GM12878 (cell line): ENCODE data around the gene EFCAB11. TPM values are rescaled to one million over a fixed set of nuclear protein-coding genes. Genes with fewer than 3 reads are reported as not detected.

Experiments used
- ATAC-seq: fragments of 200-7000 bp; cut with Tn5 transposase; 3 replicates; pipeline ENCODE4 v1.9.1; 2020; ENCODE audit warnings: mild to moderate bottlenecking, moderate library complexity
- BruUV-seq: library from RNA; stranded (reverse); fragments of 400-500 nt; replicated peaks from 2 replicates; lab custom pipeline; 2021; lab: Mats Ljungman, UMichigan
- CTCF ChIA-PET: fragments of 300-600 bp; sonication (Branson Sonifier 250); formaldehyde crosslinking; extraction: SDS; loops from one replicate; lab custom pipeline; 2021; ENCODE audit warnings: inconsistent platforms; lab: Yijun Ruan, JAX
- POLR2A ChIA-PET: fragments of 350-600 bp; formaldehyde crosslinking; extraction: SDS; loops from one replicate; lab custom pipeline; 2021; ENCODE audit warnings: inconsistent platforms; lab: Charles Lee
- RAD21 ChIA-PET: fragments of 300-600 bp; sonication (Branson Sonifier 250); formaldehyde crosslinking; loops from one replicate; lab custom pipeline; 2023; ENCODE audit warnings: antibody characterized with exemption; ENCODE audit not compliant: unreplicated experiment; lab: Charles Lee
- SMC1A ChIA-PET: fragments of 300-600 bp; sonication (Branson Sonifier 250); formaldehyde crosslinking; loops from one replicate; lab custom pipeline; 2023; ENCODE audit not compliant: unreplicated experiment, uncharacterized antibody; lab: Charles Lee
- DNase-seq: peaks from one replicate; pipeline ENCODE4 v3.0.0-alpha.2; 2011; ENCODE audit warnings: low read depth, low spot score
- FAIRE-seq: peaks from 3 replicates; lab custom pipeline; 2011; peaks lifted over from hg19 to GRCh38; lab: Jason Lieb, UNC
- H2AFZ ChIP-seq: 2 replicates; pipeline ENCODE4 v1.6.0; 2011; ENCODE audit warnings: low read depth, low read length, control low read depth; ENCODE audit not compliant: control insufficient read depth
- H3K27ac ChIP-seq: 2 replicates; pipeline ENCODE4 v1.5.1; 2011; ENCODE audit warnings: control low read depth; ENCODE audit not compliant: control insufficient read depth, insufficient read depth
- H3K27me3 ChIP-seq, 2 experiments: replicated peaks in 1 of 2; 2 replicates each; pipeline versions ENCODE4 v1.6.0 to v1.6.1; 2011; ENCODE audit warnings: low read length in 1 of 2; ENCODE audit not compliant: control insufficient read depth in 2 of 2, insufficient read depth in 2 of 2
- H3K36me3 ChIP-seq, 2 experiments: 2 replicates each; pipeline ENCODE4 v1.5.1; 2011; ENCODE audit warnings: low read length in 1 of 2; ENCODE audit not compliant: control insufficient read depth in 2 of 2, insufficient read depth in 2 of 2
- H3K4me1 ChIP-seq: 2 replicates; pipeline ENCODE4 v1.6.1; 2011; ENCODE audit warnings: mild to moderate bottlenecking, low read length, moderate library complexity, mixed read lengths; ENCODE audit not compliant: control insufficient read depth, insufficient read depth
- H3K4me2 ChIP-seq: 2 replicates; pipeline ENCODE4 v1.6.0; 2011; ENCODE audit warnings: control low read depth; ENCODE audit not compliant: control insufficient read depth, insufficient read depth
- H3K4me3 ChIP-seq: fragments of 200-600 bp; sonication (generic); 2 replicates; pipeline ENCODE4 v1.5.1; 2016
- H3K79me2 ChIP-seq: 2 replicates; pipeline ENCODE4 v1.6.0; 2011; ENCODE audit warnings: low read length; ENCODE audit not compliant: control insufficient read depth, insufficient read depth
- H3K9ac ChIP-seq: 2 replicates; pipeline ENCODE4 v1.8.0; 2011; ENCODE audit warnings: low read length, control low read depth, mixed read lengths; ENCODE audit not compliant: control insufficient read depth, insufficient read depth
- H3K9me3 ChIP-seq: replicated peaks from 3 replicates; pipeline ENCODE4 v1.5.1; 2011; ENCODE audit warnings: mild to moderate bottlenecking, low read length; ENCODE audit not compliant: control insufficient read depth, insufficient read depth
- H4K20me1 ChIP-seq: 2 replicates; pipeline ENCODE4 v1.6.0; 2011; ENCODE audit not compliant: control insufficient read depth, insufficient read depth
- FOXK2 ChIP-seq: fragments of 450-650 bp; IDR thresholded peaks from 2 replicates; pipeline ENCODE4 v1.6.1; 2017; ENCODE audit warnings: mild to moderate bottlenecking, moderate library complexity
- PAX5 ChIP-seq: IDR thresholded peaks from 2 replicates; pipeline ENCODE4 v1.6.1; 2011; ENCODE audit warnings: low read depth, low read length, borderline replicate concordance
- RAD21 ChIP-seq: IDR thresholded peaks from 2 replicates; pipeline ENCODE4 v1.6.1; 2011; ENCODE audit warnings: mild to moderate bottlenecking, low read depth, low read length, moderate library complexity; ENCODE audit not compliant: insufficient read depth
- SIX5 ChIP-seq: IDR thresholded peaks from 2 replicates; pipeline ENCODE4 v1.6.1; 2011; ENCODE audit warnings: mild to moderate bottlenecking, low read depth, low read length, moderate library complexity; ENCODE audit not compliant: severe bottlenecking
- SMAD5 ChIP-seq: IDR thresholded peaks from 2 replicates; pipeline ENCODE4 v1.6.1; 2016; ENCODE audit warnings: antibody characterized with exemption, low read depth
- SP1 ChIP-seq: IDR thresholded peaks from one replicate; pipeline ENCODE4 v1.6.1; 2011; ENCODE audit warnings: low read depth, low read length
- SREBF2 ChIP-seq: IDR thresholded peaks from 2 replicates; pipeline ENCODE4 v1.6.1; 2012; ENCODE audit warnings: mild to moderate bottlenecking, low read length
- SUZ12 ChIP-seq: fragments of 200-600 bp; sonication (generic); IDR thresholded peaks from one replicate; pipeline ENCODE4 v1.6.1; 2018; ENCODE audit warnings: antibody characterized with exemption, mild to moderate bottlenecking; ENCODE audit not compliant: unreplicated experiment
- TCF12 ChIP-seq: IDR thresholded peaks from 2 replicates; pipeline ENCODE4 v1.6.1; 2011; ENCODE audit warnings: low read depth, mild to moderate bottlenecking, low read length
- ZNF622 ChIP-seq: fragments of 450-650 bp; IDR thresholded peaks from 2 replicates; pipeline ENCODE4 v1.6.1; 2017; ENCODE audit warnings: mild to moderate bottlenecking, inconsistent platforms
- WGBS: methylation state at CpG from one replicate; pipeline ENCODE4 v1.1.6; 2016; ENCODE audit warnings: low lambda C conversion rate; ENCODE audit not compliant: insufficient replicate concordance, insufficient coverage; ENCODE audit errors: missing lambda C conversion rate; 5-methylcytosine and 5-hydroxymethylcytosine counted together
- in situ Hi-C: fragments of 300-500 bp; cut with MboI; formaldehyde crosslinking; loops from 9 replicates; pipeline ENCODE4 v1.14.3; 2018; ENCODE audit warnings: mixed read lengths
- intact Hi-C: fragments of 100-400 bp; cut with micrococcal nuclease; formaldehyde crosslinking; loops from one replicate; pipeline ENCODE4 v1.14.2; 2022; ENCODE audit not compliant: unreplicated experiment
- polyA plus RNA-seq, 11 experiments: library from polyadenylated mRNA; depleted of rRNA in 4 of 11; unstranded in 6 of 11; stranded (reverse) in 5 of 11; fragments of >200 nt; fragmentation: Nextera tagmentation in 4 of 11; fragmentation: Illumina TruSeq in 1 of 11; extraction: Ambion mirVana in 4 of 11; extraction: Trizol in 1 of 11; gene quantifications; 1 replicate in 1 of 11; 2 replicates in 10 of 11; pipeline versions ENCODE4 v1.2.1 to v1.2.3, GENCODE V29; 2011 to 2016; ENCODE audit warnings: inconsistent platforms in 2 of 11, missing spikeins in 2 of 11, low read depth in 1 of 11
- total RNA-seq, 4 experiments: library from RNA; depleted of rRNA in 3 of 4; stranded (reverse); fragments of >200 nt in 3 of 4; fragmentation: Illumina TruSeq in 1 of 4; extraction: Trizol in 1 of 4; gene quantifications; 2 replicates each; pipeline versions ENCODE4 v1.2.1 to v1.2.3, GENCODE V29; 2013 to 2021
- TF ChIP-seq, protein P1 (sequence below): IDR thresholded peaks from 2 replicates; pipeline ENCODE4 v1.6.1; 2012; ENCODE audit warnings: low read depth, low read length, improper control_type of control experiment
- TF ChIP-seq, protein P2 (sequence below): fragments of 450-650 bp; IDR thresholded peaks from 2 replicates; pipeline ENCODE4 v1.6.1; 2017; ENCODE audit warnings: mild to moderate bottlenecking, moderate library complexity
- TF ChIP-seq, protein P3 (sequence below): IDR thresholded peaks from 2 replicates; pipeline ENCODE4 v1.6.1; 2011; ENCODE audit warnings: borderline replicate concordance, low read depth, mild to moderate bottlenecking, moderate library complexity, mixed read lengths, low read length; ENCODE audit not compliant: insufficient read depth; ENCODE audit errors: extremely low read length

The EFCAB11 gene
- total and polyA plus RNA-seq, 10 of the 15 experiments (the other 5 are each of a cell fraction or from before 2014, with no cell fraction given) = 8.6 to 37.4 (median 18.0) TPM

DNA sequence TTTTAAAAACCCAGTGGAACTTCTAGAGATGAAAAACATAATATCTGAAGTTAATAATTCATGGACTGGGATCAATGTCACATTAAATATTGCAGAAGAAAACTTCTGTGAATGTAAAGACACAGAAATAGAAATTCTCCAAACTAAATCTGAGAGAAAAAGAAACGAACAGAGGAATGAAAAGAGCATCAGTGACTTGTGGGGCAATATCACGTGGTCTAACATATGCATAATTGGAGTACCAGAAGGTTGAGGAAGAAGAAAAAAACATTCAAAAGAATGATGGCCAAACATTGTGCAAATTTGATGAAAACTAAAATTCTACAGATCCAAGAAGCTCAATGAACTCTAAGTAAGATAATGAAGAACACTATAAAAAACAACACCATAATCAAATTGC lies 130.8 kb downstream of the EFCAB11 start:
- ATAC-seq = no peak
- no peaks in the 10 kb centered on the region for H3K27me3 ChIP-seq
- H3K27ac ChIP-seq = no peak overlapping the region
- no peaks in the 10 kb centered on the region for H3K79me2 ChIP-seq
- ChIA-PET POLR2A (no interaction called here), CTCF (no interaction called here), SMC1A (no interaction called here), RAD21 (no interaction called here)
- H2AFZ ChIP-seq = no peak overlapping the region
- no peaks in the 10 kb centered on the region for H3K36me3 ChIP-seq
- H3K9ac ChIP-seq = no peak overlapping the region
- H3K4me2 ChIP-seq = no peak overlapping the region
- no peaks in the 10 kb centered on the region for H3K4me1 ChIP-seq
- DNase-seq = no peak
- TF ChIP-seq SP1 (no peak), SMAD5 (no peak), SIX5 (no peak), PAX5 (no peak)
- 42% methylated on average over 2 of the region's 2 CpGs for WGBS
- no peak overlapping the region for H3K4me3 ChIP-seq
- no peaks in the 10 kb centered on the region; the same call in 2 of the 3 replicates for H3K9me3 ChIP-seq
- BruUV-seq = no TSS peak
- no peaks in the 10 kb centered on the region for H4K20me1 ChIP-seq
- in situ Hi-C loops = no loop called here
- intact Hi-C loops = no loop called here
- no peak for FAIRE-seq

DNA sequence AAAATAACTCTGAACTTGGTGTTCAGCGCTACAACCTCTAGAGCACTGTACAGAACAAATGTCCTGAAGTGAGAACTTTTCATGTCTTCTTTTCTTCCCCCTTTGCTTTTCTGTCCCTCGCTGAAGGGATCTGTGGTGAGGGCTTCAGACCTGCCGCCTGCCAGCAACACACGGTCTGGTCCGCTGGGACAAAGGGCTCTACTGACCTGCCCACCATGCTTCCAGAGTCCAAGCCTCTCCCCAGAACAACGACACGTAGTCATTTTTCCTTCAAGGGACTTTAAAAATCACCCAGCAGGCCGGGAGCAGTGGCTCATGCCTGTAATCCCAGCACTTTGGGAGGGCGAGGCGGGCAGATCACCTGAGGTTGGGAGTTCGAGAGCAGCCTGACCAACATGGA lies 140.4 kb downstream of the EFCAB11 start:
- intact Hi-C loops (no loop called here), in situ Hi-C loops (no loop called here)
- H3K36me3 ChIP-seq = no peaks in the 10 kb centered on the region
- DNase-seq = no peak
- ChIA-PET POLR2A (no interaction called here), CTCF (no interaction called here), SMC1A (no interaction called here), RAD21 (interaction anchor here (0.6 kb wide), 1 partner anchor 246 kb away, joined by 3 read pairs; no protein-coding TSS in a partner anchor)
- no peak for ATAC-seq
- H4K20me1 ChIP-seq = no peaks in the 10 kb centered on the region
- no peak overlapping the region for H3K9ac ChIP-seq
- BruUV-seq = no TSS peak
- H3K9me3 ChIP-seq = no peaks in the 10 kb centered on the region
- H2AFZ ChIP-seq = no peak overlapping the region
- H3K4me3 ChIP-seq = no peak overlapping the region
- H3K4me1 ChIP-seq = no peaks in the 10 kb centered on the region
- no peak overlapping the region for H3K4me2 ChIP-seq
- 82% methylated on average over 11 of the region's 11 CpGs for WGBS
- H3K27me3 ChIP-seq = no peaks in the 10 kb centered on the region
- no peak for FAIRE-seq
- no peak overlapping the region for H3K27ac ChIP-seq
- H3K79me2 ChIP-seq = no peaks in the 10 kb centered on the region
- TF ChIP-seq ZNF622 (no peak), SUZ12 (no peak), PAX5 (no peak), TCF12 (no peak), FOXK2 (no peak), SREBF2 (no peak), RAD21 (no peak)
- TF ChIP-seq, protein P1, sequence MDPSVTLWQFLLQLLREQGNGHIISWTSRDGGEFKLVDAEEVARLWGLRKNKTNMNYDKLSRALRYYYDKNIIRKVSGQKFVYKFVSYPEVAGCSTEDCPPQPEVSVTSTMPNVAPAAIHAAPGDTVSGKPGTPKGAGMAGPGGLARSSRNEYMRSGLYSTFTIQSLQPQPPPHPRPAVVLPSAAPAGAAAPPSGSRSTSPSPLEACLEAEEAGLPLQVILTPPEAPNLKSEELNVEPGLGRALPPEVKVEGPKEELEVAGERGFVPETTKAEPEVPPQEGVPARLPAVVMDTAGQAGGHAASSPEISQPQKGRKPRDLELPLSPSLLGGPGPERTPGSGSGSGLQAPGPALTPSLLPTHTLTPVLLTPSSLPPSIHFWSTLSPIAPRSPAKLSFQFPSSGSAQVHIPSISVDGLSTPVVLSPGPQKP = no peak
- TF ChIP-seq, protein P2, sequence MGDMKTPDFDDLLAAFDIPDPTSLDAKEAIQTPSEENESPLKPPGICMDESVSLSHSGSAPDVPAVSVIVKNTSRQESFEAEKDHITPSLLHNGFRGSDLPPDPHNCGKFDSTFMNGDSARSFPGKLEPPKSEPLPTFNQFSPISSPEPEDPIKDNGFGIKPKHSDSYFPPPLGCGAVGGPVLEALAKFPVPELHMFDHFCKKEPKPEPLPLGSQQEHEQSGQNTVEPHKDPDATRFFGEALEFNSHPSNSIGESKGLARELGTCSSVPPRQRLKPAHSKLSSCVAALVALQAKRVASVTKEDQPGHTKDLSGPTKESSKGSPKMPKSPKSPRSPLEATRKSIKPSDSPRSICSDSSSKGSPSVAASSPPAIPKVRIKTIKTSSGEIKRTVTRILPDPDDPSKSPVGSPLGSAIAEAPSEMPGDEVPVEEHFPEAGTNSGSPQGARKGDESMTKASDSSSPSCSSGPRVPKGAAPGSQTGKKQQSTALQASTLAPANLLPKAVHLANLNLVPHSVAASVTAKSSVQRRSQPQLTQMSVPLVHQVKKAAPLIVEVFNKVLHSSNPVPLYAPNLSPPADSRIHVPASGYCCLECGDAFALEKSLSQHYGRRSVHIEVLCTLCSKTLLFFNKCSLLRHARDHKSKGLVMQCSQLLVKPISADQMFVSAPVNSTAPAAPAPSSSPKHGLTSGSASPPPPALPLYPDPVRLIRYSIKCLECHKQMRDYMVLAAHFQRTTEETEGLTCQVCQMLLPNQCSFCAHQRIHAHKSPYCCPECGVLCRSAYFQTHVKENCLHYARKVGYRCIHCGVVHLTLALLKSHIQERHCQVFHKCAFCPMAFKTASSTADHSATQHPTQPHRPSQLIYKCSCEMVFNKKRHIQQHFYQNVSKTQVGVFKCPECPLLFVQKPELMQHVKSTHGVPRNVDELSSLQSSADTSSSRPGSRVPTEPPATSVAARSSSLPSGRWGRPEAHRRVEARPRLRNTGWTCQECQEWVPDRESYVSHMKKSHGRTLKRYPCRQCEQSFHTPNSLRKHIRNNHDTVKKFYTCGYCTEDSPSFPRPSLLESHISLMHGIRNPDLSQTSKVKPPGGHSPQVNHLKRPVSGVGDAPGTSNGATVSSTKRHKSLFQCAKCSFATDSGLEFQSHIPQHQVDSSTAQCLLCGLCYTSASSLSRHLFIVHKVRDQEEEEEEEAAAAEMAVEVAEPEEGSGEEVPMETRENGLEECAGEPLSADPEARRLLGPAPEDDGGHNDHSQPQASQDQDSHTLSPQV = no peak
- TF ChIP-seq, protein P3, sequence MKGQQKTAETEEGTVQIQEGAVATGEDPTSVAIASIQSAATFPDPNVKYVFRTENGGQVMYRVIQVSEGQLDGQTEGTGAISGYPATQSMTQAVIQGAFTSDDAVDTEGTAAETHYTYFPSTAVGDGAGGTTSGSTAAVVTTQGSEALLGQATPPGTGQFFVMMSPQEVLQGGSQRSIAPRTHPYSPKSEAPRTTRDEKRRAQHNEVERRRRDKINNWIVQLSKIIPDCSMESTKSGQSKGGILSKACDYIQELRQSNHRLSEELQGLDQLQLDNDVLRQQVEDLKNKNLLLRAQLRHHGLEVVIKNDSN = no peak
